GM21390 (cell line): ENCODE data around the gene SLC16A12.

Source experiments
- ATAC-seq: cut with Tn5 transposase; IDR thresholded peaks from one replicate; pipeline ENCODE4 v1.9.1; 2021; ENCODE audit not compliant: unreplicated experiment

SLC16A12 gene

DNA sequence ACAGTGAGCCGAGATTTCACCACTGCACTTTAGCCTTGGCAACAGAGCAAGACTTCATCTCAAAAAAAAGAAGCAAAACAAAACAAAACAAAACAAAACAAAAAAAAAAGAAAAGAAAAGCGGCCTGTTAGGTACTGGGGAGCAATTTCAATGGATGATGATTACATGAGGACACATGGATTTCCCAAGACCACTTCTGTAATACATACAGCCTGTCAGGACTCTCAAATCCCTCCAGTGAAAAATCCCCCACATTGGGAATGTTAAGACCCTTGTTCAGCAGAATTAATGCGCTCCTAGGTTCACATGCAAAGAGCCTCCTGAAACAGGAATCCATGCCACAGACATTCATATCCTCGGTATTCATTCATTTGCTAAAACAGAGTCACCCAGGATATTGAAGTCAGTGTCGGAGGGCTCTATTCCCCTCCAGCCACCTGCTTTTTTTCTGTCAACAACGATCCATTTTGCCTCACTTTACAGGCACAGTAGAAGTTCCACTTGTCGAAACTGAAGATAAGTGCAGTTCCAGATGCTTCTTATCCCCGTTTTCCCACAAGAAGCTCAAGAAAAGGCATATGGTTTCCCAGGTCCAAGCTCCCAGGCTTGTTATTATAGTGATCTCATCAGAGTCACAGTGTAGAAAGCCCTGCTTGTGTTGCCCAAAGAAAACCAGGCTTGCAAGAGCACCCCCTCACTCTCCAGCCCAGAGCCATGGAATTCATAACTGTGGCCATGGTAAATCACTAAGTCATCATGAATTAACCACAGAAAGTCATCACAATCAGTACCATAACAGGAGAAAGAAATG, 20.2 kb downstream of the SLC16A12 start:
- ATAC-seq, result no peak

GRCh38 chr10:89513206-89513605, 22.2 kb downstream of the SLC16A12 start:
- no peak for ATAC-seq

- ATAC-seq, result no peak
These were observed 29.6 kb downstream of the SLC16A12 start for GRCh38 chr10:89505640-89506275.

- ATAC-seq, result no peak
These were observed 30.7 kb downstream of the SLC16A12 start for GRCh38 chr10:89504691-89505090.

DNA sequence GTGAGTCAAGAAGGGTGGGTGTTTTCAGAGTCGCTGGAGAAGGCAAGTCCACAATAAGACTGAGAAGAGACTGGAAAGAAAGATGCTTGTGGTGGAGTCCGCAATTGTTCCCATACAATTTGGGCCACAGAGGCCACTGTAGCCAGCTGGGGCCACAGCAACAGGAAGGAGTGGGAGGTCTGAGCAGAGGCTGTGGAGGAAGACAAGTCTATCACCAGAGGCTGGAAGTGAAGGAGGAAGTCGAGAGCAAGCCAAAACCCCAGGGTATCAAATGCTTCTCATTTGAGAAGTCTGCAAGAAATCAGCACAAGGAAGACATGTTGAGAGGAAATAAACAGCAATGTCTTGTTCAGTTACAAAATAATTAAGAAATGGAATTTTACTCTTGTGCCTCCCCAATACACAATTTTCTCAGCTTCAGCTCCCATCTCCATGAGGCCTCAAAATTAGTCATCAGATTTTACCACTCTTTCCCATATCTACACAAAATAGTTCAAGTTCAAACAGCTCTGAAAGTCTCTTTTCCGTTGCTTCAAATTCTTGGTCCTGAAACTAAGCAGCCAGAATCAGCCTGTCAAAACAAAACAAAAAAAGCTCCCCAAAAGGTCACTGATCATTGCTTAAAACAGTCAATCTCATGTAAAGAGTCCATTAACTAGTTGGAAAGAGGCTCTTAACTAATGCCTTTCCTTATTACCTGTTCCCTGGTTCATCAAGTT, 31.6 kb downstream of the SLC16A12 start:
- ATAC-seq, result no peak

- ATAC-seq, result no peak
These were observed 32.2 kb downstream of the SLC16A12 start for GRCh38 chr10:89503151-89503550.

GRCh38 chr10:89502549-89502948, 32.8 kb downstream of the SLC16A12 start:
- no peak for ATAC-seq

GRCh38 chr10:89494575-89494974, 40.8 kb downstream of the SLC16A12 start:
- no peak for ATAC-seq

GRCh38 chr10:89494068-89494467, 41.3 kb downstream of the SLC16A12 start:
- ATAC-seq, result no peak

DNA sequence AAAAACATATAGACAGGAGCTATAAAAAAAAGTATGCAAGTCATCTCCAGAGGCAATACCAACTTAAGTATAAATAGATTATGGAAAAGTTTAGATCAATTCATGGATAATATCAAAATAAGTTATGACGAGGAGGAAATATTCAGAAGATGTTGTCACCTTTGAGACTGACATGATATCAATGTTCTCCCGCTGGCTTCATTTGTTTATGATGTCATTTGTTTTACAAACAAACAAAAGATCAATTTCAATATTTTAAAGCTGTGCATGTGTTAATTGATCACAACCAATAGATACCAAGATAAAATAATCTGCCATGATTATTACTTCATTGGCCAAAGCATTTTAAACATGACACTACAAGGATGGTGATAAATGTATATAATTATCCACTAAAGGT, 43.5 kb downstream of the SLC16A12 start:
- no peak for ATAC-seq

DNA sequence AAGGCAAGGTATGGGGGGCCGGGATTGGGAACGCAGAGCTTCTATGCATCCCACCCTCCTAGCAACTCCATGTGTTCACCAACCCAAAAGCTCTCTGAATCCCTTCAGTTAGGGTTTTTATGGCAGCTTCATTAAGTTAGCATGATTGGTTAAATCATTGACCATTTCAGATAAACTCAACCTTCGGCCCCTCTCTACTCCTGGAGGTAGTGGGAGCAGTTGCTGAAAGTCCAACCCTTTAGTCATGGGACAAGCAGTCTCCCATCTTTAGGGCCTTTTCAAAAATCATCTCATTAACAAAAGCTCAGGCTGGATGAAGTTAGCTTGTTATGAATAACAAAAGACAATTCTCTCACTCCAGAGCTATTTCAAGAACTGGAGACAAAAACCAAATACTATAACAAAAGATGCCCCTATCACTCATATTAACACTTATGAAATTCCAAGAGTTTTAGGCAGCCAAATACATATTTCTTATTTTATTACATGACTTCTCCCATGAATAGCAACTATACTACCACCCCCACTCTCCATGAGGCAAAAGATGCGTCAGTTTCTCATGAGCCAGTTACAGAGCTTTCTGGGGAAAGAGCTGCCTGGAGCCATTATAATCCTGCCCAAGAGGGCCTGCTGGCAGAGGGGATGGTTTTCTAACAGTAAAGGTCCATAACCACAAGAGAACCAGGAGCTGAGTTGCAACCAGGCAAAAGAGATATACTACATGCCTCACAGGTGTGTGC, 44.6 kb downstream of the SLC16A12 start:
- ATAC-seq, result no peak

- no peak for ATAC-seq
These were observed 53.1 kb downstream of the SLC16A12 start for GRCh38 chr10:89482256-89482655.

GRCh38 chr10:89481662-89482061, 53.7 kb downstream of the SLC16A12 start:
- no peak for ATAC-seq

DNA sequence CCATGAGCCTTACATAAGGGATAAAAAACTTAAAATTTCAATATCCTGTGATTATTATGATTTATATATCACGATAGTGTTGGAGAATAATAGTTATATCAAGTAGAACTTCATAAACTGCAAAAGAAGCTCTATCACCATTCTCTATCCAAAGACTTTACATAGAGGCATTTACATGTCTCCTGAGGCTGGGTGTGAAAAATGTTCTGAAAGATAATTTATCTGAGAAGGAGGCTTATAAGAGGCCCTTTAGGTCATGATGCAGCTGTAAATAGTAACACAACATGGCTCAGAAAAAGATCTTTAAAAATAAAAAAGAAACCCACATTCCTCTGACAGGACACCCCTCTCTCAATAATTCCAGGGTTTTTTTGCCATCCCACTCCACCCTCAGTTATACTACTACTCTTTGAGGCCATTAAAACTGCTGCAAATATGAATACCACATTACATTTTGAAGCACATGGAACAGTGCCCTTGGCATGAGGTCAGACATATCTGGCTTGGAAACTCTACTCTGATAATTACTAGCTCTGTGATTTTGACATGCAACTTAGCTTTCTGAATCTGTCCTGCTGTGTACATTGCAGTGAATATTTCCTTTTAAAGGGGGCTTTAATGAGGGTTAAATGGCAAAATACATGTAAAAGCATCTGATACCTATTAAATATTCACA, 55.5 kb downstream of the SLC16A12 start:
- ATAC-seq, result no peak

DNA sequence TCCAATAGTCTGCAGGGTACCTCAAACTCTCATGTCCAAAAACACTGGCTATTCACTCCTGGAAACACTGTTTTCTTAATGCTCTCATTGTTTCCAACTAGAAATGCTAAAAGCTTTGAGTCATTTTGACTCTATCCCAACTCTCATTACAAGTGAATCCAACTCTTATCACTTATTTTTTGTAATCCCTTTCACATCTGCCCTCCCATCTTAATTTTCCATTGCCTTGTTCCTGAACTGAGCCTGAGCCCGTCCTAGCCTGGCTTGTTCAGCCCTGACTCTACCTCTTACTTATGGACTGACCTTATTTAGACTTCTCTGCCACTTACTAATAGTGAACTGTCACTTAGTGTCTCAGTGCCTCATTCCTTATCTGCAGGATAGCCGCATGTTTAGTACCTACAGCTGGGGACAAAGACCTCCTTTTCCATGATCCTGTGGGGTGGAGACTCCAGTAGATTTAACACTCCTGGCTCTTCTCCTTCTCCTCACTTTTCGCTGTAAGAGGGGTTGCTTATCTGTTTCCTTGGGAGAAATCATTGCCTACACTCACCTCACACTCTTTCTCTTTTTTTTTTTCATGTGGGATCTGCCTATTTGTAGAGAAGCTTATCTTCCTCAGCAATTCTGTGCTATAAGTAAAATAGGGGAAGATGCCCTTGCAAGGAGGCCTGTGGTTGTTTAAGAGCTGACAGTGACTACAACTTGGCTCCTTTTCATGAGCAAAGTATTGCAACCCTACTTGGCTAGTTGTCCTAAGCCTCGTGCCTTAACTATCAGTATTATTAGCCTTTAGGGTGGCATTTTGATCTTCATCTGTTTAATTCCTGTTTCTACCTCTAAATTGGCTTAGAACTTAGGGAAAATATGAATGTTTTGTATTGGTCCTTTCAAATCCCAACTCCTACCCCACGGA, 56.4 kb downstream of the SLC16A12 start:
- ATAC-seq, result no peak

DNA sequence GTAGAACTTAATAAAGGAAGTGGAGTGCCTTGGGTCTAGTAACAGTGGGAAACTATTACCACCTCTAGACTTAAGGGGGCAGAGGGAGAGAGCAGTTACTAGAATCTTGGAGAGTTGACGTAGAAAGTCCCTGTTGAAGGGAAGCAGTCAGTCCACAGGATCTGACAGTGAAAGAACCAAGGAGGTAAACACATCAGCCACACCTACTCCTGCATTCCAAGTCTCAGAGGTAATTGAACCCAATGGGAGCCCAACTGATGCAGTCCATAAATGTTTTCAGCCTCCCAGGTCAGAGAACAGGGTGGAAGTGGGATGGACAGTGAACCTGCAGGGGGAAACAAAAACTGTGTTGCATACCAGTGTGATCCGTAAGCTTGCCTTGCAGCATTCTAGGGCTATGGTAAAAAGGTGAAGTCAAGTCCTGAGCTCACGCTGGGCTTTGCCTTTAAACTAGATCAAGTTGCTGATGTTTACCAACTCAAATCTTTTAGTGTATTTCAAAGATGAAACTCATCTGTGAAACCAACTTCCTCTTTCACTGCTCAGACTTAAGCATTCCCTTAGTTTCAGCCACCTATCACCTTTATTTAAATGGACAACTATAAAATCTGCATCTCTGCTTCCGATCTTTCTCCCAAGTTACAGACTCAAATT, 57.2 kb downstream of the SLC16A12 start:
- ATAC-seq, result peak; percentile 53

GRCh38 chr10:89476150-89476549, 59.2 kb downstream of the SLC16A12 start:
- ATAC-seq, result no peak

GRCh38 chr10:89475591-89475998, 59.8 kb downstream of the SLC16A12 start:
- no peak for ATAC-seq

DNA sequence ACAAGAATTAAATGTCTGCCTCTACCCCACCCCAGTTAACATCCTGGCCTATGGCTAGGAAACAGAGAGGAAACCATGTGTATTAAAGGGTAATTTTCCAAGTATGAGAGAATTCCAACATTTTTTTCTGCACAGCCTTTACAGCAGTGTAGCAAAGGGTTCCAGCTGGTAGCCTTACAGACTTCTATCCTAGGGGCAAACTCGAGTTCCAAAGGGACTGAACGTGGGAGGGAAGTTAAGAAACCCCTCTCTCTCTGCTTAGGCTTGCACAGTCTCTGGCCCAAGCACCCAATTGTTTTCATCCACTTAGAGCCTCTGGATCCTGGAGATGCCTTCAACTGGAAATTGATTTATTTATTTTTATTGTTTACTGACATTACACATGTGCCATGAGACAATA, 60.3 kb downstream of the SLC16A12 start:
- ATAC-seq, result no peak
